T47D (cell line): ENCODE data around the gene GATM.

Source experiments
- DNase-seq, 2 experiments: peaks; one replicate each; pipeline versions ENCODE4 v3.0.0 to v3.0.0-alpha.2; 2011 to 2012; ENCODE audit warnings: low read depth in 1 of 2, low spot score in 1 of 2
- JUND ChIP-seq: IDR thresholded peaks from 2 replicates; pipeline ENCODE4 v1.6.1; 2012; ENCODE audit warnings: low read depth
- in situ Hi-C: cut with HindIII; loops from 2 replicates; pipeline ENCODE4 v1.10.0; 2016; ENCODE audit warnings: low sequenced_read_pairs, low pct_unique_long_range_greater_than_20kb

The GATM gene

DNA sequence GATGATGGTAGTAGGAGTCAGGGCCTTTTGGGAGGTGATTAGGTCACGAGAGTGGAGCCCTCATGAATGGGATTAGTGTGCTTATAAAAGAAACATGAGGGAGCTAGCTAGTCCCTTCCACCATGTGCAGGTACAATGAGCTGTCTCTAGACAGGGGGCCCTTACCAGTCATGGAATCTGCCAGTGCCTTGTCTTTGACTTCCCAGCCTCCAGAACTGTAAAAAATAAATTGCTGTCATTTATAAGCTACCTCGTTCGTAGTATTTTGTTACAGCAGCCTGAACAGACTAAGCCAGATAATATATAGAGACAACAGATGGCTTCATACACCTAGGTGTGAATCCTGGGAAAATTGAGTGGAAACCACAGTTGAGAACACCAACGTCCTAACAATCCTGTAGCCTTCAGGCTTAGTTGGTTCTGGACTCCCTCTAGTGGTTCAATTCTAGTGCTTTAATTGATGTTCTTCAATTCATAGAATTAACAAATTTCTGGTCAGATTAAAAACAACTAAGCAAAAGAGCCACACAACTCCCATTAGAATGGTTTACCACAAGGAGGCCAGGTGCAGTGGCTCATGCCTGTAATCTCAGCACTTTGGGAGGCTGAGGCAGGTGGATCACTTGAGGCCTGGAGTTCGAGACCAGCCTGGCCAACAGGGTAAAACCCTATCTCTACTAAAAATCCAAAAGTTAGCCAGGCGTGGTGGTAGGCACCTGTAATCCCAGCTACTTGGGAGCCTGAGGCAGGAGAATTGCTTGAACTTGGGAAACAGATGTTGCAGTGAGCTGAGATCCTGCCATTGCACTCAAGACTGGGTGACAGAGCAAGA lies 21.3 kb upstream of the GATM start:
- TF ChIP-seq JUND = no peak
- peak in 1 of 2 experiments; percentile 81 for DNase-seq
- in situ Hi-C loops = no loop called here

DNA sequence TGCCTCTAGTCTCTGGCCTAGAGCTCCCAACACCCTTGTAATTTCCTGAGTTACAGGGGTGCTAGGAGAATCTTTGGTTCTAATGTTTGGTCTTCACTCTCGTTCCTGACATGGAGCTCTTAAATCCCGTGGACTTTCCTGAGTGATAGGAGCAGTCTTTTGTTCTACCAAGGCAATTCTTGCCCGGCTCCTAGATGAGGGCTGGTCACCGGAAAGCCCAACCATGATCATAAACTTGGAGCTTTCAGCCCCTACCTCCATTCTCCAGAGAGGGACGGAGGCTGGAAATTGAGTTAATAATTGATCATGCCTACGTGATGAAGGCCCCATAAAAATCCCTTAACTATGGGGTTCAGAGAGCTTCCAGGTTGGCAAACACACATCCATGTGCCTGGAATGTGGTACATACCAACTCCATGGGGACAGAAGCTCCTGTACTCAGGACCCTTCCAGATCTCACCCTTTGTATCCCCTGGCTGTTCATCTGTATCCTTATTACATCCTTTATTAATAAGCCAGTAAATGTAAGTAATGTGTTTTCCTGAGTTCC lies 18.8 kb upstream of the GATM start:
- TF ChIP-seq JUND = no peak
- no peak for DNase-seq
- in situ Hi-C loops = no loop called here

DNA sequence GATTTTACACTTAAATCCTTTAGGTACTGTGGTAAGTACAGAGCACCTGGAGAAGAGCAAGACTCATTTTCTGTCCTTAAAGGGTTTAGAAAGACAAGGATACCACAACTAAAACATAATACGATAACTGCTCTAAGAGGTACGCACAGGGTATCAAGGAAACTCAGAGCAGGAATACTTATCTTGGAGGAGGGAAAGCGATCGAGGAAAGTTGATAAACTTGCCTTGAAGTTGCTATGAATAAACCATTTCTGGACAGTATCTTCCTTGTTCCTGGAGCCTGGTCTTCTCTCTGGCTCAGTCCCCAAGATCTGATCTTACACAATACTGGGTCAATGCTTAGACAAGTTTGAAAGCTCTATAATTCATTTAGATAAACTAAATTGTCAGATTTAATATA lies 17.6 kb upstream of the GATM start:
- DNase-seq = no peak
- no peak for TF ChIP-seq JUND
- in situ Hi-C loops = no loop called here

DNA sequence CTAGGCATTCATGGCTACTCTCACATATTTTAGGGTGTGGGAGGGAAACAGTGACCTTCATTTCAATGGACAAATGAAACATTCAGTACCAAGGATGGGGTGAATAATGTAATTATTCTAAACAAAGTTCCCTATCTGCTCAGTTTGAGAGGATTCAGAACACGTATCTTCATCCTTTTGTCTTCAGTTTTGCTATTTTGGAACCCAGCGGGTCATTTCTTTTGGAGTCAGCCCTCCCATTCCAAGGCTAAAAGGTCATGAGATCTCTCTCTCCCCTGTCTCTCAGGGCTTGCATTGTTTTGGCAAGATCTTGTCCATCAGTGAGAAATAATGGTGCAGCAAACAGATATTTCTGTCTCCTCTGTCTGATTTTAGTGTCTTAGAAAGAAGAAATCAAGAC lies 16.3 kb upstream of the GATM start:
- TF ChIP-seq JUND = no peak
- in situ Hi-C loops = no loop called here

DNA sequence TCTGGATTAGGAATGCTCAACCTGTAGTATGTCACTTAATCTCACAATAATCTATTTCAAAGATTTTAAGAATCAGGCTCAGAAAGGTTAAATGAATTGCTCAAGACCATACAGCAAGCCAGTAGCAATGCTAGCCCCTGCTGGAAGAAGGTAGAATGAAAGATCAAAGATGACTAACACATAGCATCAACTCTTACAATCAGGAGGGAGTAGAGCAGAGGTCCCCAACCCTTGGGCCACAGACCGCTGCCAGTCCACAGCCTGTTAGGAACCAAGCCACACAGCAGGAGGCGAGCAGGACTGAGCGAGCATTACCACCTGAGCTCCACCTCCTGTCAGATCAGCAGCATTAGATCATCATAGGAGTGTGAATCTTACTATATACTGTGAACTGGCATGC lies 15.5 kb upstream of the GATM start:
- no peak for TF ChIP-seq JUND
- DNase-seq = peak in 1 of 2 experiments; percentile 52
- in situ Hi-C loops = no loop called here

More for the DNA sequence above, 16.3 kb upstream of the GATM start:
- DNase-seq = no peak

DNA sequence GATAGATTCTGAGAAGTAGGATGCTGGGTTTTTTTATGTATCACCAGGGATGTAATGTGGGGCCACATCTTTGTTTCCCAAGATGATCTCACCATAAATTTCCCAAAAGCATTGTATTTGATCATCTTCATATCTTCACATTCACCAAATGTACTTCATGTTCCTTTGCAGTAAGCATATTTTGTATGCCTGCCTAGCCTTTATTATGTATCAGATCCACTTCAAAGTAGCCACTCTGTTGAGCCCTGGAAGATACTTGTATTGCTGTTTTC lies 14.2 kb upstream of the GATM start:
- no peak for TF ChIP-seq JUND
- DNase-seq = no peak
- in situ Hi-C loops = no loop called here

DNA sequence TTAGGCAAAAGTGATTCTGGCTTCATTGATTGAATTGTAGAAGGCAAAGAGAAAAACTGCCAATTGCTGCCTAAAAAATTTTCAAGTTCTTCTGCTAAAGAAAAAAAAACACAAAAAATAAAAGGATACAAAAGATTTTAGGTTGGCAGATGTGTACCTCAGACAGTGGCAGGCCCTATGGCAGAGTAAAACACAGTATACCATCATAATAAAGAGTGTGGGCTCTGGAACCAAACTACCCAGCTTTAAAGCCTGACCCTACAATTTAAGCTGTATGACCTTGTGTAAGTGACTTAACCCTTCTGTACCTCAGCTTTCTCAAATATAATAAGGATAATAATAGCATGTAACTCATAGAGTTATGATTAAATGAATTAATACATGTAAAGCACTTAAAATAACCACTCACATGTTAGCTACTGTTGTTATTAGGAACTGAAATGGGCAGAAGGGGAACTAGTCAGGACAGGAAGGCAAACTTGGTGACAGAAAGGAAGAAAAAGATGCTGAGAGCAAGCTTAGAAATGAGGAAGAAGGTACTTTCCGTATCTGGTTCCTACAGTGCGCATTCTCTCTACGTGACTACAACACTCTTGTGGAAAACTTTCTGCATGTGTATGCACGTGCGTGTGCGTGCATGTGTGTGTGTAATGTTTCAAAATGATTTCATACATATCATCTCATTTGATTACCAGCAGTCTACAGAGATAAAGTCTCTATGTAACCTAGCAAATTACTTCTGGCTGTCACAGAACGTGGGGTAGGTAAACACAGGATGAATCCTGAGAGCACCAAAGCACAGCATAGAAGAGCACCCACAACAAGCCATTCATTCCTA lies 13.6 kb upstream of the GATM start:
- DNase-seq = no peak
- no peak for TF ChIP-seq JUND
- in situ Hi-C loops = no loop called here

DNA sequence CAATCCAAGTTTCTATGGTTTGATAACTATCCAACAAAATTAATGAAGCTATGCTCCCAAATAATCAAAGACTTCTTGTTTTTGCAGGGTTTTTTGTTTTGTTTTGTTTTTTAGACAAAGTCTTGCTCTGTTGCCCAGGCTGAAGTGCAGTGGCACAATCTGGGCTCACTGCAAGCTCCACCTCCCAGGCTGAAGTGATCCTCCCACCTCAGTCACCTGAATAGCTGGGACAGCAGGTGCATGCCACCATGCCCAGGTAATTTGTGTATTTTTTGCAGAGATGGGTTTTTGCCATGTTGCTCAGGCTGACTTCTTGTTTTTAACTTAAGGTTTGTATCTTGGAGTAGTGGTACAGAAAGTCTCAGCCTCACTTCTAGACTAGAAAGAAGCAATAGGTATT lies 11.0 kb upstream of the GATM start:
- no peak for TF ChIP-seq JUND
- in situ Hi-C loops = no loop called here
- DNase-seq = no peak

DNA sequence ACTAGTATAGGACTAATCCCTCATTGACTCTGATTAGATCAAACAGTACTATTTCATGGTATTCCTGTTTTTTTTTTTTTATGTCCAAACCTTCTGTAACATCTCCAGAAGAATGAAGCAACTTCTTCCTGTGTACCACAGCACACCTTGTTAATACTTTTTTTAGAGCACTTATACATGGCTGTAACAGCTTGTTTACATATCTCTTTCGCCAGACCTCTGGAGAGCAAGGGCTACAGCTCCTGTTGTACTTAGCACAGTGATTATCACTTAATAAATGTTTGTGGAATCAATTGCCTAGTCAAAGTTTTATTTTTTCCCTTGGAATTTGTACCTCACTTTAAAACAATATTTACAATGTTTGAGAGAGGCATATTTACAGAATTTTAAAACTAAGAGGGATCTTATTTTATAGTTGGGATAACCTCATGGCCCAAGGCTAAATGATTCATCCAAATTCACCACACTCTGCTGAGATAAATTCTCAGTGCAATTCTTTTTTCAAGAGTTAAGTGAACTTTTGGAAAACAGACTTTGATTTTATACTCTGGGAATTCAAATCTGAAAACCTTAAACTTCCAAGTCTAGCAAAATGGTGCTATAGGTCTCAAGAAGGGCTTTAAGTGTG lies 9.2 kb upstream of the GATM start:
- no peak for TF ChIP-seq JUND
- no peak for DNase-seq
- in situ Hi-C loops = no loop called here

DNA sequence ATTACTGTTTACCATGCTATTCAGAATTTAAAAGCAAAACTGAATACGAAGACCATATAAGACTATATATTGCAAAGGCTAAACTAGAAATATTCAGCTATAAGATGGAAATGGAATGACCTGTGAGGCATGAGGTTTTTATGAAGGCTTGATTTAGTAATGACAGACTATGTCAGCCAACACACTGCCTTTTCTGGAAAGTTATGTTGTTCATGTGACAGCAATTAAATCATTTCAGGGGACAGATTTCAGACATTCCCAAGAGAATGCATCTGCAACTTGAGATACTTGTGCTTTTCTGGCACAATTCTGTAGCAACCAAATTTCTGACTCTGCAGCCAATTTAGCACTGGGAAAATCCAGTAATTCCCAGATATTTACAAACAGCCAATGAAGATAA lies 8.6 kb upstream of the GATM start:
- TF ChIP-seq JUND = no peak

DNA sequence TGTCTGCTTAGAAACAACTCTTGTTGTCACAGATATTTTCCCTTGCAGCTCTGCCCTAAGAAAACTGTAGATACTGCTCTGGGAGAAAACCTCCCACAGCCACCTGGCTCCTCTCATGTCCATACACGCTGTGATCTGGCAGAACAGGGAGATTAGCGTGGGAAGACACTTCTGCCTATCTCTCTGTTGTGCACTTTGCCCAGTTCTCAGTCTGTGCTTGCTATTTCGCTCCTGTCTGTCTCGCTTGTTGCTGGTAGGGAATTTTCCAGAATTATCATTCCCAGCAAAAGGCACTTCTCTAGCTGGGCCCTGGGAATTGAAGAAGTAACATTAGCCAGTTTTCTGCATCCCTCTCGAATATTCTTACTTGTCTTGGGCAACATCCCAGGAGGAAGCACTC lies 8.1 kb upstream of the GATM start:
- no peak for TF ChIP-seq JUND
- DNase-seq = no peak
- in situ Hi-C loops = no loop called here

More for the DNA sequence above, 8.6 kb upstream of the GATM start:
- in situ Hi-C loops = no loop called here
- DNase-seq = no peak

DNA sequence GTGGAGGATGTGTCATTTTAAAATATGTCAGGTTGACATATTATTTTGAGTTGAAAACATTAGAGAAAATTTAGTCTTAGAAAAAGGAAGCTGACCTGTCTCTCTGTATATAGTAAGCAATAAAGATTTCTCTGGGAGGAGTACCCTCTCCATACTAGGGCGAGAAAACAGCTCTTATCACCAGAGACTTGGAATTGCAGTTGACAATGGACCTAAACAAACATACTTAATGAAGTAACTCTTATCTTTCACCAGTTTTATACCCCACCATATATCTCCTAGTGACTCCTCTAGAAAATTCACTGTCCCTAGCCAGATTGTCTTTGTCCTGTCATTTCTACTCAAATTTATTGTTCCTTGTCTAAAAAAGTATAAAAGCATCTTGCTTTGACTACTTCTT lies 7.2 kb upstream of the GATM start:
- DNase-seq = no peak
- in situ Hi-C loops = no loop called here
- TF ChIP-seq JUND = no peak

DNA sequence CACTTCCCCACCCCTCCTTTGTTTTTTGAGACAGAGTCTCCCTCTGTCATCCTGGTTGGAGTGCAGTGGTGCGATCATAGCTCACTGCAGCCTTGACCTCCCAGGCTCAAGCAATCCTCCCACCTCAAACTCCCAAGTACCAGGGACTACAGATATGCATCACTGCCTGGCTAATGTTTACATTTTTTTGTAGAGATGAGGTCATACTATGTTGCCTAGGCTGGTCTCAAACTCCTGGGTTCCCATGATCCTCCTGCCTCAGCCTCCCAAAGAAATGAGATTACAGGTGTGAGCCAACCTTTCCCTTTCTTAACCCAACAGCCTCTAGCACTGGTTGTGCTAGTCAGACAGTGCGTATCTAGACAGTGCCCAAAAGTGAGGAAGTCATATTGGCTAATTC lies 6.4 kb upstream of the GATM start:
- no peak for DNase-seq
- no peak for TF ChIP-seq JUND
- in situ Hi-C loops = no loop called here
